Stomach (tissue), 4 donors: Measurements from ENCODE around the gene COG4.

ENCODE experiments used
- CTCF ChIP-seq, 7 experiments: fragments of 450-650 bp in 4 of 7; fragments of 200-600 bp in 3 of 7; sonication (generic) in 3 of 7; IDR thresholded peaks; one replicate each; pipeline ENCODE4 v1.5.1; 2016 to 2019; ENCODE audit warnings: antibody characterized with exemption in 7 of 7, control low read depth in 2 of 7, mild to moderate bottlenecking in 1 of 7
- EP300 ChIP-seq: sonication (generic); formaldehyde crosslinking; IDR thresholded peaks from one replicate; pipeline ENCODE4 v1.6.1; 2017; ENCODE audit warnings: antibody characterized with exemption
- POLR2A ChIP-seq, 4 donors: fragments of 450-650 bp; IDR thresholded peaks; one replicate each; pipeline ENCODE4 v1.6.1; 2016; ENCODE audit warnings: antibody characterized with exemption in 4 of 4, control low read depth in 2 of 4, mild to moderate bottlenecking in 1 of 4, moderate library complexity in 1 of 4
- POLR2AphosphoS5 ChIP-seq, 3 donors: sonication (generic); formaldehyde crosslinking; IDR thresholded peaks; one replicate each; pipeline ENCODE4 v1.6.1; 2016; ENCODE audit warnings: antibody characterized with exemption in 3 of 3

- no peak for TF ChIP-seq CTCF (IDR thresholded peaks at IDR 0.05)
- no peak for TF ChIP-seq EP300
- no peak for TF ChIP-seq POLR2A (IDR thresholded peaks at IDR 0.05)
- TF ChIP-seq POLR2AphosphoS5 (IDR thresholded peaks at IDR 0.05), result no peak
Measured at GRCh38 chr16:70434484-70435260, 88.7 kb downstream of the COG4 start.
